A549 (cell line): Measurements from ENCODE around the gene ARL10.

ENCODE experiments used
- BHLHE40 ChIP-seq: IDR thresholded peaks from 2 replicates; pipeline ENCODE4 v1.6.1; 2012; ENCODE audit warnings: low read depth, low read length, inconsistent platforms
- JUN ChIP-seq, 2 experiments: fragments of >200 bp; sonication (Bioruptor Twin); formaldehyde crosslinking; IDR thresholded peaks; 2 replicates in 1 of 2; 3 replicates in 1 of 2; pipeline ENCODE4 v1.6.1; 2016 to 2017
- ZFP36 ChIP-seq: fragments of 450-650 bp; IDR thresholded peaks from 2 replicates; pipeline ENCODE4 v1.6.1; 2014; ENCODE audit warnings: borderline replicate concordance; ENCODE audit not compliant: partially characterized antibody
- TF ChIP-seq, protein P1 (sequence below): fragments of >200 bp; sonication (Bioruptor Twin); formaldehyde crosslinking; IDR thresholded peaks from 3 replicates; pipeline ENCODE4 v1.5.1; 2016

DNA sequence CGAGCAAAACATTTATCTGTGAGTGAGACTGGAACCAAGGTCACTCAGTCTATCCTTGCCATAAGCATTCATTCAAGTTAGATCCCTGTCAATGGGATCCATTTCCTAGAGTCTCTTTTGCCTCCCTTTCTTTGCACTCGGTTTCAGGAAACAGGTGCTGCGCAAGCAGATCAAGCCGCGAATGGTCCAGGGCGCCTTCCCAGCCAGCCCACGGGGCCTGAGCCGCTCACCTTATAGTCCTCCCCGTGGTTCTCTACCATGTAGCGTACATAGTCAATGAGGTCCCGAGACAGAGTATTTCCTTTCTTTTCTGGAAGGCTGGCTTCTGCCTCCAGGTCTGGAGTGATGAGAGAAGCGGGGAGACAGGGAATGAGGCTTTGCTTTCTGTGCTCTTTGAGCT, 19.7 kb downstream of the ARL10 start:
- TF ChIP-seq BHLHE40 (no peak), ZFP36 (no peak), JUN (IDR thresholded peaks at IDR 0.05) (no peak)
- TF ChIP-seq, protein P1, sequence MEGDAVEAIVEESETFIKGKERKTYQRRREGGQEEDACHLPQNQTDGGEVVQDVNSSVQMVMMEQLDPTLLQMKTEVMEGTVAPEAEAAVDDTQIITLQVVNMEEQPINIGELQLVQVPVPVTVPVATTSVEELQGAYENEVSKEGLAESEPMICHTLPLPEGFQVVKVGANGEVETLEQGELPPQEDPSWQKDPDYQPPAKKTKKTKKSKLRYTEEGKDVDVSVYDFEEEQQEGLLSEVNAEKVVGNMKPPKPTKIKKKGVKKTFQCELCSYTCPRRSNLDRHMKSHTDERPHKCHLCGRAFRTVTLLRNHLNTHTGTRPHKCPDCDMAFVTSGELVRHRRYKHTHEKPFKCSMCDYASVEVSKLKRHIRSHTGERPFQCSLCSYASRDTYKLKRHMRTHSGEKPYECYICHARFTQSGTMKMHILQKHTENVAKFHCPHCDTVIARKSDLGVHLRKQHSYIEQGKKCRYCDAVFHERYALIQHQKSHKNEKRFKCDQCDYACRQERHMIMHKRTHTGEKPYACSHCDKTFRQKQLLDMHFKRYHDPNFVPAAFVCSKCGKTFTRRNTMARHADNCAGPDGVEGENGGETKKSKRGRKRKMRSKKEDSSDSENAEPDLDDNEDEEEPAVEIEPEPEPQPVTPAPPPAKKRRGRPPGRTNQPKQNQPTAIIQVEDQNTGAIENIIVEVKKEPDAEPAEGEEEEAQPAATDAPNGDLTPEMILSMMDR = no peak
